ENCODE data around the gene CFAP20. TPM values are rescaled to one million over a fixed set of nuclear protein-coding genes. Genes with fewer than 3 reads are reported as not detected.
"Not testable (repeated sequence)": the region's sequence is repeated elsewhere in the genome, so short reads cannot be mapped to it uniquely, and the experiment has no call there.

CFAP20 gene
- total RNA-seq, 1 experiment from 2014 or later: 48.8 TPM

DNA sequence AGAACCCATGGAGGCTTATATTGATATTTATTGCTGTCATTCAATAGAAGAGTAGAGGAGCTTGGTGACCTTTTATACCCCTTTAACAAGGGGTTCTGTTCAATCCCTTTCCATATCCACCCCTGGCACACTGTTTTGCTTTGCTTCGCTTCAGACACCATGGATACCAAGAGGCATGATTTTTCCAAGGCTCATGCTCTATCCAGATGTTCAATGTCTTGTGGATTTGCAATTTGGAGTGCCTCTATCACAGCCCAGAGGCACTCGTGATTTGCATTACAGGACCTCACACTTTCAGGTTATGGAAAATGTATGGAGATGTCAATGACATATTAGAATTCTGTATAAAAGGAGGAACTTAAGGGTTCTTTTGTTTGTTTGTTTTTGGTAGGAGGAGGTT is 21.5 kb downstream of the CFAP20 start:
- DNase-seq (ENCODE audit: low read depth, low spot score): no peak

DNA sequence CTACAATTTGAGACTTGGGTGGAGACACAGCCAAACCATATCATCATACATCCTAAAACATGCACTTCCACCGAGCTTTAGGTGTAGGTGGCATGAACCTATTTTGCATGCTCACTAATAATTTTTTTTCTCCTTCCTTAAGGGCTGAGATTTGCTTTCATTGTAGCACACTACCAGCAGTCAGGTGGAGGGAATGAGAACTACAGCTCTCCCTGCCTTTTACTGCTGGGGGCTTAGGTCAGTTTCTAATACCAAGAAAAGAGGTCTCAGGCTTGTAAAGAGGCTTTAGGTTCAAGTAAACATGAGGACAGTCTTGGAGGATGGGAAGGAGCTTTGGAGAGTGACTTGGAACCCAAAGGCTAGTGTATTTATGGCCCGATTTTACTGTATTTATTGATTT is 22.0 kb downstream of the CFAP20 start:
- DNase-seq (ENCODE audit: low read depth, low spot score): no peak
- in situ Hi-C loops (cut with HindIII; ENCODE audit: low pct_unique_long_range_greater_than_20kb, low sequenced_read_pairs): no loop called here

More for the DNA sequence above, 21.5 kb downstream of the CFAP20 start:
- in situ Hi-C loops (cut with HindIII; ENCODE audit: low pct_unique_long_range_greater_than_20kb, low sequenced_read_pairs): no loop called here

DNA sequence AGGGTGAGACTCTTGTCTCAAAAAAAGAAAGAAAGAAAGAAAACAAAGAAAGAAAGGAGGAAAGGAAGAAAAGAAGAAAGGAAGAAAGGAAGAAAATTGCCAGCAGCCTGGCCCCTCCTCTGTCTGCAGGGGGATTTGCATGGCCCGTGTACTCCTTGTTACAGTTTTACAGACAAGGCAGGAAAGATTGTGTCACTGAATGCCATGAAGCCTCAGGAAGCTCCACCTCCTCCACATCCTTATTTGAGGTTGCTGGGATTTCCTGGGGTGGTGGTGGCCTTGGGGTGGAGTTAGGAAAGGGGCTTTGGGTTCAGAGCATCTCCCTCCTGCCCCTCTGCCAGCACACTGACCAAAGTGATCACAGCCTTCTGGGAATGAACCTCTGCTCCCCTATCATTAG is 23.6 kb downstream of the CFAP20 start:
- DNase-seq (ENCODE audit: low read depth, low spot score): no peak
- in situ Hi-C loops (cut with HindIII; ENCODE audit: low pct_unique_long_range_greater_than_20kb, low sequenced_read_pairs): no loop called here

DNA sequence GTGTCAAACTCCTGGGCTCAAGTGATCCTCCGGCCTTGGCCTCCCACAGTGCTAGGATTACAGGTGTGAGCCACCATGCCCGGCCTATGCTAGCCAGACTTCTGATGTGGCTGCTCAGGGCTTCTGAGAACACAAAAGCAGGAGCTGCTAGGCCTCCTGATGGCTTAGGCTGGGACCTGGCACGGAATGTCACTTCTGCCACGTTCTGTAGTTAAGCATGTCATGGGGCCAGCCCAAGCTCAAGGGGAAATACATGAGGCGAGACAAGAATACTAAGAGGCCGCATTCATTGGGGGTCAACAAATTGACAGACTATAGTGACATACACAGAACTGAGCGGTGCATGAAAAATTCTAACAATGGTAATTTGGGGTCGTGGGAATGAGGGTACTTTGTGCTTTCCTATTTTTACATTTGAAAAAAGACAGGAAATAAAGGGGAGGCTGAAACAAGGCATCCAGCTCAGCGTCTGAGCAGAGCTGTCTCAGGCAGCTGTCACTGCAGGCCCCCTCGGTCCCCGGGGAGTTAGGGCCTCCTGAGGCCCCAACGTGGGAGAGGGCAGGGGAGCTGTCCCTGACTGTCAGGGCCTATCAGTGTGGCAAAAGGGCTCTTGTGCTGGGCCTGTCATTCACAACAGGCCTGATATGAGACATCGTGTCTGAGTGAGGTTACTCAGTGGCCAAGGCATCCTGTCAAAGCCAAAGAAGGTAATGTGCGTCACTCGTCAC is 26.4 kb downstream of the CFAP20 start:
- in situ Hi-C loops (cut with HindIII; ENCODE audit: low pct_unique_long_range_greater_than_20kb, low sequenced_read_pairs): no loop called here
- DNase-seq (ENCODE audit: low read depth, low spot score): no peak

DNA sequence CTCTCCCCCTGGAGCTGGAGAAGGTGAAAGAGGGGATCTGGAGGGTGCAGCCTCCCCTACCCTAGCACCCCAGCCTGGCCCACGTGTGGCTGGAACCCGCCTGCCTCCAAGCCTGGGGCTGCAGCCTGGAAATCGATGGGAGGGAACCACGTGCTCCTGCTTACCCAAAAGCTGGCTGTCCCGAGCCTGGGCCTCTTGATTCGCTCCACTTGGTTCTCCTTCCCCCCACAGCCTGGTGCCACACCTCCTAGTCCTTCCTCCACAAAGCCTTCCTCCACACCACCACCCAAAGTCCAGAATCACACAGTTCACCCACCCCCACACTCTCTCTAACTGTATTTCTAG is 29.3 kb downstream of the CFAP20 start:
- no peak for DNase-seq (ENCODE audit: low read depth, low spot score)
- in situ Hi-C loops (cut with HindIII; ENCODE audit: low pct_unique_long_range_greater_than_20kb, low sequenced_read_pairs): no loop called here

DNA sequence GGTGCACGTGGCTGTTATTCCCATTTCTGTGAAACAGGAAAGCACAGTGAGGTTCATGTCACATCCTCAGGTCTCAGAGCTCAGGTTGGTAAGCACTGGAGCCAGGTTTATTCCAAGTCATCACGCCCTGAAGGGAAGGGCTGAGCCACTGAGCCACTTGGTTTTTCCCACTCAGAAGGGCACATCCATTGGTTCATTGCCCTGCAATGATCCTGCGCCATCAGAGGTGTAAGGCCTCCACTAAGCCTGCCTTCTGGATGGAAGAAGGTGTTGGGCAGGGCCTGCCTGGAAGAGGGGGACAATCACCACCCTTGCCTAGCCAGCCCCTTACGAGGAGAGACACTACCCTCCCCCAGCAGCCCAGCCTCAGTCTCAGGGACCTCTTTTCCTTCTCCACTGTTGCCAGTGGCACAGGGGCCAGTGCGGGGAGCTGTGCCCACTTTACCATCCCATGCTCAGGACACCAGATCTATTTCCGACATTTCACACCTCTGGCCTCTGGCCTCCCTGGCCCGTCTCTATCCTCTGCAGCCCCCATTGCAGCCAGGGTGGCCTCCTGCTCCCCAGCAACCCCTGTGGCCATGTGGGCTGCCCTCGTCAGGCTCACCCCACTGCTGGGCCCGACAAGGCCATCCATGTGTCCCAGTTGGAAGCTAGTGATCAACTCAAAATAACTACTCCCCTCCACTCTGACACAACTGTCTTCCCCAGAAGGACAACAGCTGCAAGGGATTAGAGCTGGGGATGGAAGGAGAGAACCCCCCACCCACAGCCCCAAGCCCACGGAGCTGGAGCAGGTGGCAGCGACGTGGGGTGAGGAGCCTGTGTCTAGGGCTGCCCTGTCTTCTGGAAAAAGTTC is 29.9 kb downstream of the CFAP20 start:
- DNase-seq (ENCODE audit: low read depth, low spot score): no peak
- in situ Hi-C loops (cut with HindIII; ENCODE audit: low pct_unique_long_range_greater_than_20kb, low sequenced_read_pairs): no loop called here

DNA sequence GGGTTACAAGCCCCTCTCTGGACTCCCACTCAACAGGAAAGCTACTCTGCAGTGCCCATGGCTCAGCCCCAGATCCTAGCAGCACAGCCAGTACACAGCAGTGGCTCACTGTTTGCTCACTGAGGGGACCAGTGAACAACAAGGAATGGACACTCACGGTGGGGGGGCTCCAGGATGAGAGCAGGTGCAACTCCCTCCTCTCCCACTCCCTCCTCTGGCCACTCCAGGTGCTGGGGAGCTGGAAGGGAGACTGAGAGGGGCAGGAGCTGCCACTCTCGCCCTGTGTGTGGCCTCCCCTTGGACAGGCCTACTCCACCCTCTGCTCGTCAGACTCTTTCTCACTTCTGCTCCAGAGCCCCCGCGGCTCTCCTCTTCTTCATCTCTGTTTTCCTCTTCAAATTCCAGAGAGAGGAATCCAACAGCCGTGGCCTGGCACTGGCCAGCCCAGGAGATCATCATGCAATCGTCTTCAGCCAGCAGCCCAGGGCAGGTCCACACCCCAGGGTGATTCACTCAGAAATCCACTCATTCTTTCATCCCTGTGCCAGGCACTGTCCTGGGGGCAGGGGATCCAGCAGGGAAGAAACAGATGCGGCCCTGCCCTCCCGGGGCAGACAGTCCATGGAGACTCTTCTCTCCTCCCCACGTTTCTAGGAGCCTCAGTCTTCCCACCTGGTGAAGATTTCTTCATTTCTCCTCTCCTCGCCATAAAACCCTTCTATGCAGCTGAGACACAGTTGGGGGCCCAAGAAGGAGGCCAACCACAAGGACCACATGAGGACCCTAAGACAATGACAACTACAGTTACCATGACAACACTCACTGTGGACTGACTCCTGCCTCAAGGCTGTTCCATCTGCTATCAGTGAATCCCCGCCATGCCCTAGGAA is 30.7 kb downstream of the CFAP20 start:
- no peak for DNase-seq (ENCODE audit: low read depth, low spot score)
- in situ Hi-C loops (cut with HindIII; ENCODE audit: low pct_unique_long_range_greater_than_20kb, low sequenced_read_pairs): no loop called here

DNA sequence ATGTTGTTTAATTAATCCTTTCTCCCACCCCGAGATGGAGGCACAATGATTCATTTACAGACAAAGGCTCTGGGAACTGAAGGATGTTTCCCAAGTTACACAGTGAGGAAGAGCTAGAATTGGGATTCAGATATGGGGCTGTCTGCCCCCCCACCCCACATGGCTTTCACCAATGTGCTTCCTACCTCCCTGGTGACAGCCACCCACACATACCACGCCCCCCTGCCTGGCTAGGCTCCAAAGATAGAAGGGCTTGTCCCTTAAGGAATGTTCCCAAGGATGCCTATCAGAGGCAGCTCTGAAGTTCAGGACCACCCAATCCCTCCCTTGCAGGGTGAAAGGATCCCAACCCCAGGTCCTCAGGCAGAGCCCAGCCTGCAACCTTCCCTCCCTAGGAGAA is 32.9 kb downstream of the CFAP20 start:
- DNase-seq (ENCODE audit: low read depth, low spot score): no peak
- in situ Hi-C loops (cut with HindIII; ENCODE audit: low pct_unique_long_range_greater_than_20kb, low sequenced_read_pairs): no loop called here

DNA sequence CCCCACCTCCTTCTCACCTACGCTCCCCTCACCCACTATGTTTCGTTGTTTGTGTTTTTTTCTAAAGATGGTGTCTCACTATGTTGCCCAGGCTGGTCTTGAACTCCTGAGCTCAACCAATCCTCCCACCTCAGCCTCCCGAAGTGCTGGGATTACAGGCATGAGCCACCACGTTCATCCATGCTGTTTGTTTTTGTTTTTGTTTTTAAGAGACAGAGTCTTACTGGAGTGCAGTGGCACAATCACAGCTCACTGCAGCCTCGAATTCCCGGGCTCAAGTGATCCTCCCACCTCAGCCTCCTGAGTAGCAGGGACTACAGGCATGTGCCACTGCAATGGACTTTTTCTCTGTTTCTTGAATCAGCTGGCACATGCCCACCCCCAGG is 33.6 kb downstream of the CFAP20 start:
- DNase-seq (ENCODE audit: low read depth, low spot score); in situ Hi-C loops (cut with HindIII; ENCODE audit: low pct_unique_long_range_greater_than_20kb, low sequenced_read_pairs): not testable (repeated sequence)

DNA sequence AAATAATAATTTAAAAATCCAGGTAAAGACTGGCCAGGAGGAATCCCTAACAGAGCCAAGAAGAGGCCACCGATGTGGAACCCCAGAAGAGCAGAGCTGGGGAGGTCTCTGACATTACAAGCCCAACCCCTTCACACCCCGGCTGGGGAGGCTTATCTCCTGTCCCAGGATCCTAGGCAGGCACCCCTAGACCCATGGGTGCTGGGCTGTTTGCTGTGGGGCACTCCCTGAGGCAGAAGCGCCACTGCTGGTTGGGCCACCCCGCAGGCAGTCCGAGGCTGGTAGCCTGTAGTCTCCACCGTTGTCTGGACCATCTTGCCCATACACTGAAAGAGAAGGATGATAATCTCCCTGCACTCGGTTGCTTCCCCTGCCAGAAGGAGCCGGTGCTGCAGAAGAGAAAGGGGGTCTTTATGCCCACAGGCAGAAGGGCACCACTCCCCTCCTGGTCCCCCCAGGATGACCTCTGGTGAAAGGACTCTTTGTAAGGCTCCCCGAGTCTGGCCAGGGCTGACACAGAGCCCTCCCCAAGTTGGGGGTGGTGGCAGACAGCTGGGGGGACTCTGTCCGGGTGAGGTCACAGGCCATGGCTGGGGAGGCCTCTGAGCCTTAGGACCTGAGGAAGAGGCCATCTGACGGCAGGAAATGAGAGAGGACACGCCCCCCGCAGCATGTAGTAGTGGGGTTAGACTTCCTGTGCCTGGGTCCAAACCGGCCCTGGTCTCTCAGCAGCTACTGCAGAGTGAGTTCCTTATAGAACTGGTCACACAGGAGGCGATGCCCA is 34.2 kb downstream of the CFAP20 start:
- in situ Hi-C loops (cut with HindIII; ENCODE audit: low pct_unique_long_range_greater_than_20kb, low sequenced_read_pairs): no loop called here

DNA sequence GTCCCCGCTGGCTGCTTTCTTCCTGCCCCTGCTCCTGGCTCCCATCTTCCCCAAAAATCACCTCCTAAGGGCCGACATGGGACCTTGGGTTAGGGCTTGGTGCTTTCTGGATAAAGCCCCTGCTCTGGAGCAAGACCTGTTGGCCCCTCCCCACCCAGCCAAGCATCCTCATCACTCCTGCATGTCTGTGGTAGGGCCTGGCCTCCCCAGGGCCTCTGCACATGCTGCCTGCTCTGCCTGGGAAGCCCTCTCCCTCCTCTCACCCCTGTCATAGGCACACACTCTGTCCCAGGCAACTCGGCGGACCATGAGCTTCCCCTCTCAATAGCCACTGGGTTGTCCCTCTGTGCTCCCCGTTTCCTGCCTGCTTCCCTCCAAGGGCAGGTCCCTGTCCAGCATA is 35.2 kb downstream of the CFAP20 start:
- no peak for DNase-seq (ENCODE audit: low read depth, low spot score)
- in situ Hi-C loops (cut with HindIII; ENCODE audit: low pct_unique_long_range_greater_than_20kb, low sequenced_read_pairs): no loop called here

More for the DNA sequence above, 34.2 kb downstream of the CFAP20 start:
- DNase-seq (ENCODE audit: low read depth, low spot score): no peak

DNA sequence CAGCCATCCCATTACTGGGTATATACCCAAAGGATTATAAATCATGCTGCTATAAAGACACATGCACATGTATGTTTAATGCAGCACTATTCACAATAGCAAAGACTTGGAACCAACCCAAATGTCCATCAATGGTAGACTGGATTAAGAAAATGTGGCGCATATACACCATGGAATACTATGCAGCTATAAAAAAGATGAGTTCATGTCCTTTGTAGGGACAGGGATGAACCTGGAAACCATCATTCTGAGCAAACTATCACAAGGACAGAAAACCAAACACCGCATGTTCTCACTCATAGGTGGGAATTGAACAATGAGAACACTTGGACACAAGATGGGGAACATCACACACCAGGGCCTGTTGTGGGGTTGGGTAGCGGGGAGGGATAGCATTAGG is 38.8 kb downstream of the CFAP20 start:
- DNase-seq (ENCODE audit: low read depth, low spot score); in situ Hi-C loops (cut with HindIII; ENCODE audit: low pct_unique_long_range_greater_than_20kb, low sequenced_read_pairs): not testable (repeated sequence)

DNA sequence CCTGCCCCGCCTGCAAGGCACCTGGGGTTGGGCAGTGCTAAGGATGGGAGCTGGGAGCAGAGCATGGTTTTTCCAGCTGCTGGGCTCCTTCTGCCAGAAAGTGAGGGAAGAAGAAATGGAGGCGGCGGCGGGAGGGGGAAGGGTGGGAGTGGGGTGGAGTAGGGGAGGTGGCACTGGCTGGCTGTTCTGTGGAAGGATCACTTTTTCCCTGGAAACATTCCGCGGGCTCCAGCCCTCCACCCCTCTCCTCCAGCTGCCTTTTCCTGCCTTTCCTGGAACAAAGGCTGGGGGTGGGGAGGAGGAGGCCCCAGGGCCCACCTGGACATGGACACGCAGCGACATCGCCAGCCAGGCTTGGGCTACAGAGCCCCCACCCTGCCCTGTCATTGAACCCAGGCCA is 41.1 kb downstream of the CFAP20 start:
- DNase-seq (ENCODE audit: low read depth, low spot score): no peak
- in situ Hi-C loops (cut with HindIII; ENCODE audit: low pct_unique_long_range_greater_than_20kb, low sequenced_read_pairs): no loop called here

DNA sequence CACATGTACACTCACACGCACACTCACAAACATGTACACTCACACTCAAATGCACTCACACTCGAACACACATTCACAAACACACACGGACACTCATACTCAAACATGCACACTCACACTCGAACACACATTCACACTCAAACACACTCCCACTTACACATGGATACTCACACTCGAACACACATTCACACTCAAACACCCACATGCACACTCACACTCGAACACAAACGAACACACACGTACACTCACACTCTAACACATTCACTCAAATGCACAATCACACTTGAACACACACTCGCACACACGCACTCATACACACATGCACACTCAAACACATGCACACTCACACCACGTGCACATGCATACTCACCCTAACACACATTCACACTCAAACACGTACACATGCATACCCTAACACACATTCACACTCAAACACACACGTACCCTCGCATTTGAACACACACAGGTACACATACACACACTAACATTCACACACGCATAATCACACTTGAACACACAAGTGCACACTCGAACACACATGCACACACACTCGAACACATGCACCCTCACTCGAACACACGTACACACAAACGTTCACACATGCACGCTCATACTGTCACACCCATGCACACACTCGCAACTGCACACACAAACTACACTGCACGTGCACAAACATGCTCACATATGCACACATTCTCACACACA is 41.8 kb downstream of the CFAP20 start:
- no peak for DNase-seq (ENCODE audit: low read depth, low spot score)
- in situ Hi-C loops (cut with HindIII; ENCODE audit: low pct_unique_long_range_greater_than_20kb, low sequenced_read_pairs): no loop called here

DNA sequence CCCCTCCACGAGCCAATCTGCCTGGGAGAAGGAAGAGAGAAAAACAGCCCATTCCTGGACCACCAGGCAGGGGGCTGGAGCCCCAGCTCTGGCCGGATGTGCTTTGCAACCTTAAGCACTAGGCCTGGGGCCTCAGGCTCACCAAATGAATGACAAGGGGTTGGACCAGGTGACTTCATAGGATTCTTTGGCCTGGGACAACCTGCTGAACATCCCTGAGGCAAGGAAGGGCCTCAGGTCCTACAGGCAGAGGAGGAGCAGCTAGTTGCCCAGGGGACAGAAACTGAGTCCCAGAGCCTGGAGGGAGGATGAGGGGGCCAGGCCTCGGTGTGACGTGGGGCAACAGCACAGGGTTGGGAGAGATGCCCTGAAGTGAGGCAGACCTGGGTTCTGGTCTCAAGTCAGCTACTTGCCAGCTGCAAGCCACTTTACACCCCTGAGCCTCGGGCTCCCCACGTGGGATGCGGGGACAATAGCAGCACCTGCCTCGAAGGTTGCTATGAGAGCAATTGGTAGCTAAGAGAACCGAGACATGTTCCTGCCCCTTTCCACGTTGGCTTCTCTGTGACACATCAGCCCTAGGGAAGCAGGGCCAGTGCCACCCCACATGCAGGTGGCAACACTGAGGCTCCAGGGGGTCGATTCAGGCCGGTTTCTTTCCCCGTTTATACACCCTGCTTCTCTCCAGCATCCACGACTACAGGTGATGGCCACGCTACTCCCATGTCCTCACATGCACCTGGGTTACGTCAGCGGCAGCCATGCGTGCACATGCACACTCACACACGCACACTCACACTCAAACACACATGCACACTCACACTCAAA is 42.6 kb downstream of the CFAP20 start:
- no peak for DNase-seq (ENCODE audit: low read depth, low spot score)
- in situ Hi-C loops (cut with HindIII; ENCODE audit: low pct_unique_long_range_greater_than_20kb, low sequenced_read_pairs): no loop called here

DNA sequence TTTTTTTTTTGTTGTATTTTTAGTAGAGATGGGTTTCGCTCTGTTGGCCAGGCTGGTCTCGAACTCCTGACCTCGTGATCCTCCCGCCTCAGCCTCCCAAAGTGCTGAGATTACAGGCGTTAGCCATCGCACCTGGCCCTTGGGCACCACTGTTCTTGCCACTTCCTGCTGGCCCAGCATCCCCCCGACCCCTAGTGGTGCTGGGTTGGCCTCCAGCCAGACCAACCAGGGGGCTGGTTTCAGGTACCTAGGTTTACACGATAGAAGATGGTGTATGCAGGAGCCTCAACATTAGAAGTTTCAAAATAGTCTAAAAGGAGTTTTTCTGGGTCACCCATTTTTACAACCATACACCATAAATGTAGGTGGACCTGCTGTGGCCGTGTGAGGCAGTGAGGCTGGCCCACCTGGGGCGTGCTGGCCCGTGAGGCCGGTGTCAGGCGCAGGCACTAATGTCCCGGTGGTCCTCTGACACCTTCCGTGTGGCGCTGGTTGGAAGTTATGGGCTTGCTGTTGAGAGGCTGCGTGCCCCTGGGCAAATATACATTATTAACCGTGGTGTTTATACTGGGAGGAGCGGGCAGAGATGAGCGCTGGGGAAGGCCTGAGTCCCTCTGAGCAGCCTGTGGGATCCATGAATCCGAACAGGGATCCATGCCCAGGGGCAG is 43.5 kb downstream of the CFAP20 start:
- no peak for DNase-seq (ENCODE audit: low read depth, low spot score)
- in situ Hi-C loops (cut with HindIII; ENCODE audit: low pct_unique_long_range_greater_than_20kb, low sequenced_read_pairs): no loop called here
